Liver (tissue), 9 donors: ENCODE measurements around the gene PAK1. TPM values are rescaled to one million over a fixed set of nuclear protein-coding genes. Genes with fewer than 3 reads are reported as not detected.

Source experiments
- DNase-seq: peaks from one replicate; pipeline ENCODE4 v3.0.0-alpha.2; 2017; ENCODE audit warnings: low spot score
- H3K27ac ChIP-seq, 2 donors: one replicate each; pipeline ENCODE4 v1.7.0; 2013; ENCODE audit warnings: inconsistent platforms in 2 of 2, low read length in 2 of 2, control low read depth in 1 of 2, low read depth in 1 of 2, mild to moderate bottlenecking in 1 of 2
- H3K27me3 ChIP-seq, 4 donors: one replicate each; pipeline versions ENCODE4 v1.6.1 to v1.7.0; 2013; ENCODE audit warnings: low read length in 3 of 4, inconsistent platforms in 1 of 4, mild to moderate bottlenecking in 1 of 4, moderate library complexity in 1 of 4; ENCODE audit not compliant: control insufficient read depth in 4 of 4, insufficient read depth in 4 of 4
- H3K36me3 ChIP-seq, 4 donors: one replicate each; pipeline versions ENCODE4 v1.6.1 to v1.7.0; 2013; ENCODE audit warnings: low read length in 3 of 4, mild to moderate bottlenecking in 3 of 4, low read depth in 1 of 4, moderate library complexity in 1 of 4; ENCODE audit not compliant: control insufficient read depth in 4 of 4, insufficient read depth in 3 of 4
- H3K4me1 ChIP-seq, 4 donors: one replicate each; pipeline versions ENCODE4 v1.6.1 to v1.7.0; 2013; ENCODE audit warnings: low read length in 3 of 4, mild to moderate bottlenecking in 3 of 4, moderate library complexity in 1 of 4; ENCODE audit not compliant: control insufficient read depth in 4 of 4, insufficient read depth in 4 of 4
- H3K4me3 ChIP-seq, 3 donors: one replicate each; pipeline versions ENCODE4 v1.6.1 to v1.7.0; 2013; ENCODE audit warnings: low read length in 3 of 3, control low read depth in 1 of 3, low read depth in 1 of 3, mild to moderate bottlenecking in 1 of 3
- H3K9ac ChIP-seq, 2 donors: one replicate each; pipeline ENCODE4 v1.7.0; 2013; ENCODE audit warnings: low read length in 2 of 2, mild to moderate bottlenecking in 2 of 2, moderate library complexity in 2 of 2, control low read depth in 1 of 2, low read depth in 1 of 2
- H3K9me3 ChIP-seq, 4 donors: one replicate each; pipeline versions ENCODE4 v1.6.1 to v1.7.0; 2013; ENCODE audit warnings: low read length in 3 of 4; ENCODE audit not compliant: control insufficient read depth in 4 of 4
- FOXA1 ChIP-seq: IDR thresholded peaks from 2 replicates; pipeline ENCODE4 v1.6.1; 2016; ENCODE audit warnings: antibody characterized with exemption
- FOXA2 ChIP-seq: IDR thresholded peaks from 2 replicates; pipeline ENCODE4 v1.6.1; 2016; ENCODE audit warnings: antibody characterized with exemption
- HNF4G ChIP-seq: IDR thresholded peaks from 2 replicates; pipeline ENCODE4 v1.6.1; 2016; ENCODE audit warnings: antibody characterized with exemption
- JUND ChIP-seq, 2 donors: IDR thresholded peaks; 2 replicates each; pipeline ENCODE4 v1.6.1; 2016; ENCODE audit warnings: antibody characterized with exemption in 2 of 2
- NR2F2 ChIP-seq: IDR thresholded peaks from 2 replicates; pipeline ENCODE4 v1.6.1; 2016; ENCODE audit warnings: antibody characterized with exemption
- RAD21 ChIP-seq, 2 donors: IDR thresholded peaks; 2 replicates each; pipeline ENCODE4 v1.6.1; 2016; ENCODE audit warnings: antibody characterized with exemption in 2 of 2, mild to moderate bottlenecking in 2 of 2
- SP1 ChIP-seq: IDR thresholded peaks from 2 replicates; pipeline ENCODE4 v1.6.1; 2018; ENCODE audit warnings: antibody characterized with exemption, mild to moderate bottlenecking
- TAF1 ChIP-seq: conservative IDR thresholded peaks from 2 replicates; pipeline ENCODE4 v1.6.1; 2016; ENCODE audit warnings: antibody characterized with exemption, mild to moderate bottlenecking
- ZBTB33 ChIP-seq: IDR thresholded peaks from 2 replicates; pipeline ENCODE4 v1.6.1; 2016; ENCODE audit warnings: antibody characterized with exemption
- WGBS: extraction: QIAGEN DNeasy Blood & Tissue Kit; methylation state at CpG from one replicate; pipeline ENCODE4 v1.1.7; 2013; 5-methylcytosine and 5-hydroxymethylcytosine counted together
- polyA plus RNA-seq, 2 donors: library from polyadenylated mRNA; stranded (reverse) in 1 of 2; unstranded in 1 of 2; fragments of 200-250 nt in 1 of 2; fragments of >200 nt in 1 of 2; fragmentation: Nextera tagmentation in 1 of 2; extraction: Ambion mirVana in 1 of 2; gene quantifications; one replicate each; pipeline versions ENCODE4 v1.2.1 to v1.2.3, GENCODE V29; 2013 to 2015
- total RNA-seq, 2 donors: library from RNA; depleted of rRNA; stranded (reverse); fragments of >200 nt; gene quantifications; one replicate each; pipeline ENCODE4 v1.2.3, GENCODE V29; 2014
- TF ChIP-seq, protein P1 (sequence below): IDR thresholded peaks from 2 replicates; pipeline ENCODE4 v1.6.1; 2016; ENCODE audit warnings: antibody characterized with exemption
- TF ChIP-seq, protein P2 (sequence below): fragments of 150-350 bp; IDR thresholded peaks from 2 replicates; pipeline ENCODE4 v1.5.1; 2017; ENCODE audit warnings: improper control_type of control experiment, low read depth, low read length; ENCODE audit not compliant: missing input control
- TF ChIP-seq, protein P3 (sequence below): IDR thresholded peaks from 2 replicates; pipeline ENCODE4 v1.6.1; 2016; ENCODE audit warnings: antibody characterized with exemption, mild to moderate bottlenecking
- donor health status: healthy.
- donor health status: healthy.
- donor health status: healthy.
- donor health status: healthy.
- donor health status: healthy.

The PAK1 gene
- total and polyA plus RNA-seq, 4 donors = 3.6 to 24.9 (median 7.4) TPM

DNA sequence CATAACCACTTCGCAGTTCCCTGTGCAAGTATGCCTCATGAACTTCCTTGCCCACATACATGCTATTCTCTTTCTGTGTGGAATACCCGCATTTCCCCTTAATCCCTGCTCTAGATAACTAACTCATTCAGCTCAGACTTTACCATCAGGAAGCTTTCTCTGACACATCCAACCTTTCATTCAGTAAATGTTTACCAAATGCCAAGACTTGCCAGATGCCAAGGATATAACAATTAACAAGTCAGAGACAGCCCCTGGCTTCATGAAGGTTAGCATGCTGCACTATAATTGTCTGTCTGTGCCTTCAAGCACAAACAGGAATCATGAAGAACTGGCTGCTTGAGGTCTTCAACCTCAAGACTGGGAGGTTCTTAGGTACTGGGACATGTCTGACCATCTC, 101.2 kb downstream of the PAK1 start:
- no peak for DNase-seq
- H3K4me3 ChIP-seq = no peak overlapping the region
- TF ChIP-seq, protein P1, sequence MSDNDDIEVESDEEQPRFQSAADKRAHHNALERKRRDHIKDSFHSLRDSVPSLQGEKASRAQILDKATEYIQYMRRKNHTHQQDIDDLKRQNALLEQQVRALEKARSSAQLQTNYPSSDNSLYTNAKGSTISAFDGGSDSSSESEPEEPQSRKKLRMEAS = no peak
- TF ChIP-seq NR2F2 (no peak), SP1 (no peak)
- WGBS = 98% methylated on average over 2 of the region's 2 CpGs
- H3K9ac ChIP-seq = no peak overlapping the region
- no peaks in the 10 kb centered on the region for H3K4me1 ChIP-seq
- H3K36me3 ChIP-seq = peaks cover 0 to 5% (median 3%) of the 10 kb centered on the region in 4 donors
- no peaks in the 10 kb centered on the region for H3K27me3 ChIP-seq
- no peaks in the 10 kb centered on the region for H3K9me3 ChIP-seq
- H3K27ac ChIP-seq = no peak overlapping the region

- H3K36me3 ChIP-seq = peaks cover 0 to 4% (median 3%) of the 10 kb centered on the region in 4 donors
- no peak for DNase-seq
Measured at GRCh38 chr11:77371646-77372045, 102.2 kb downstream of the PAK1 start.

More at GRCh38 chr11:77371646-77372045, 102.2 kb downstream of the PAK1 start:
- H3K27me3 ChIP-seq = no peaks in the 10 kb centered on the region
- H3K27ac ChIP-seq = no peak overlapping the region
- TF ChIP-seq, protein P1 = no peak
- TF ChIP-seq SP1 = no peak
- TF ChIP-seq ZBTB33 = no peak
- no peak for TF ChIP-seq TAF1
- TF ChIP-seq JUND (IDR thresholded peaks at IDR 0.05) = no peak
- TF ChIP-seq, protein P2, sequence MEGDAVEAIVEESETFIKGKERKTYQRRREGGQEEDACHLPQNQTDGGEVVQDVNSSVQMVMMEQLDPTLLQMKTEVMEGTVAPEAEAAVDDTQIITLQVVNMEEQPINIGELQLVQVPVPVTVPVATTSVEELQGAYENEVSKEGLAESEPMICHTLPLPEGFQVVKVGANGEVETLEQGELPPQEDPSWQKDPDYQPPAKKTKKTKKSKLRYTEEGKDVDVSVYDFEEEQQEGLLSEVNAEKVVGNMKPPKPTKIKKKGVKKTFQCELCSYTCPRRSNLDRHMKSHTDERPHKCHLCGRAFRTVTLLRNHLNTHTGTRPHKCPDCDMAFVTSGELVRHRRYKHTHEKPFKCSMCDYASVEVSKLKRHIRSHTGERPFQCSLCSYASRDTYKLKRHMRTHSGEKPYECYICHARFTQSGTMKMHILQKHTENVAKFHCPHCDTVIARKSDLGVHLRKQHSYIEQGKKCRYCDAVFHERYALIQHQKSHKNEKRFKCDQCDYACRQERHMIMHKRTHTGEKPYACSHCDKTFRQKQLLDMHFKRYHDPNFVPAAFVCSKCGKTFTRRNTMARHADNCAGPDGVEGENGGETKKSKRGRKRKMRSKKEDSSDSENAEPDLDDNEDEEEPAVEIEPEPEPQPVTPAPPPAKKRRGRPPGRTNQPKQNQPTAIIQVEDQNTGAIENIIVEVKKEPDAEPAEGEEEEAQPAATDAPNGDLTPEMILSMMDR = no peak
- no peak for TF ChIP-seq FOXA1
- no peak for TF ChIP-seq FOXA2
- TF ChIP-seq, protein P3, sequence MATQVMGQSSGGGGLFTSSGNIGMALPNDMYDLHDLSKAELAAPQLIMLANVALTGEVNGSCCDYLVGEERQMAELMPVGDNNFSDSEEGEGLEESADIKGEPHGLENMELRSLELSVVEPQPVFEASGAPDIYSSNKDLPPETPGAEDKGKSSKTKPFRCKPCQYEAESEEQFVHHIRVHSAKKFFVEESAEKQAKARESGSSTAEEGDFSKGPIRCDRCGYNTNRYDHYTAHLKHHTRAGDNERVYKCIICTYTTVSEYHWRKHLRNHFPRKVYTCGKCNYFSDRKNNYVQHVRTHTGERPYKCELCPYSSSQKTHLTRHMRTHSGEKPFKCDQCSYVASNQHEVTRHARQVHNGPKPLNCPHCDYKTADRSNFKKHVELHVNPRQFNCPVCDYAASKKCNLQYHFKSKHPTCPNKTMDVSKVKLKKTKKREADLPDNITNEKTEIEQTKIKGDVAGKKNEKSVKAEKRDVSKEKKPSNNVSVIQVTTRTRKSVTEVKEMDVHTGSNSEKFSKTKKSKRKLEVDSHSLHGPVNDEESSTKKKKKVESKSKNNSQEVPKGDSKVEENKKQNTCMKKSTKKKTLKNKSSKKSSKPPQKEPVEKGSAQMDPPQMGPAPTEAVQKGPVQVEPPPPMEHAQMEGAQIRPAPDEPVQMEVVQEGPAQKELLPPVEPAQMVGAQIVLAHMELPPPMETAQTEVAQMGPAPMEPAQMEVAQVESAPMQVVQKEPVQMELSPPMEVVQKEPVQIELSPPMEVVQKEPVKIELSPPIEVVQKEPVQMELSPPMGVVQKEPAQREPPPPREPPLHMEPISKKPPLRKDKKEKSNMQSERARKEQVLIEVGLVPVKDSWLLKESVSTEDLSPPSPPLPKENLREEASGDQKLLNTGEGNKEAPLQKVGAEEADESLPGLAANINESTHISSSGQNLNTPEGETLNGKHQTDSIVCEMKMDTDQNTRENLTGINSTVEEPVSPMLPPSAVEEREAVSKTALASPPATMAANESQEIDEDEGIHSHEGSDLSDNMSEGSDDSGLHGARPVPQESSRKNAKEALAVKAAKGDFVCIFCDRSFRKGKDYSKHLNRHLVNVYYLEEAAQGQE = no peak
- no peak for TF ChIP-seq NR2F2
- no peak for TF ChIP-seq HNF4G
- TF ChIP-seq RAD21 (IDR thresholded peaks at IDR 0.05) = no peak
- no peak overlapping the region for H3K9ac ChIP-seq
- no peak overlapping the region for H3K4me3 ChIP-seq
- no peaks in the 10 kb centered on the region for H3K4me1 ChIP-seq
- H3K9me3 ChIP-seq = no peaks in the 10 kb centered on the region
